LNCAP (cell line): ENCODE data around the gene TSR3.

ENCODE experiments used
- CTCF ChIP-seq: fragments of 450-650 bp; IDR thresholded peaks from 2 replicates; pipeline ENCODE4 v1.5.1; 2017; ENCODE audit warnings: mild to moderate bottlenecking

The TSR3 gene

DNA sequence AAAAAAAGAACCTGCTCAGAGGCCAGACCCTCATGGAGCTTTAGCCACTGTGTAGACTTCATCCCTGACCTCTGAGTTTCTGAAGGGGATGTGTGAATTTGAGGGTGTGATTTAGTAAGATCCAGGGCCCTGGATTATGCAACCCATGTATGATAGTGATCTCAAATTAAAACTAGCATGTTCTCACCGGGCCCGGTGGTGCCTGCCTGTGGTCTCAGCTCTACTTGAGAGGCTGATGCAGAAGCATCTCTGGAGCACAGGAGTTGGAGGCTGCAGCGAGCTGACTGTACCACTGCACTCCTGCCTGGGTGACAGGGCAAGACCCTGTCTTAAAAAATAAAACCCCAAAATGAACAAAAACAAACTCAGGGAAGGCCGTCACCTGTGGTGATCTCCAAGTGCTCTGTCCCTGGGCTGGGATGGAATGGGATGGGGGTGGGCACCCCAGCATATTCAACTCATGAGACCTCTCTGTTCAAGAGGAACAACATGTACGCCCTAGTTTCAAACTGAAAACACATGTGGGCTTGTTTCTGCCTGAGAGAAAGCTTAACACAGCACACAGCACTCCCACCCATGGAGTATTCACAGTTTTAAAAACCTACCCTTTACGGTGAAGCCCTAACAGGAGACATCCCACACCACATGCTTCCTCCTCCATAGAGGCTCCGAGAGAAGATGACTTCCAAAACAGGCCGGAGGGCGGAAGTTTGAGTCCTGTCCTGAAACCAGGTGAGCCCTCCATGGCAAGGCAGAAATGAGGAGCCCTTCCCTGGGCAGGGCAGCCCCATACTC is 30.1 kb upstream of the TSR3 start:
- no peak for TF ChIP-seq CTCF

GRCh38 chr16:1380195-1380594 is 28.5 kb upstream of the TSR3 start:
- TF ChIP-seq CTCF = no peak

GRCh38 chr16:1379304-1380076 is 27.8 kb upstream of the TSR3 start:
- peak; percentile 25; the same call in 1 of the 2 replicates for TF ChIP-seq CTCF

DNA sequence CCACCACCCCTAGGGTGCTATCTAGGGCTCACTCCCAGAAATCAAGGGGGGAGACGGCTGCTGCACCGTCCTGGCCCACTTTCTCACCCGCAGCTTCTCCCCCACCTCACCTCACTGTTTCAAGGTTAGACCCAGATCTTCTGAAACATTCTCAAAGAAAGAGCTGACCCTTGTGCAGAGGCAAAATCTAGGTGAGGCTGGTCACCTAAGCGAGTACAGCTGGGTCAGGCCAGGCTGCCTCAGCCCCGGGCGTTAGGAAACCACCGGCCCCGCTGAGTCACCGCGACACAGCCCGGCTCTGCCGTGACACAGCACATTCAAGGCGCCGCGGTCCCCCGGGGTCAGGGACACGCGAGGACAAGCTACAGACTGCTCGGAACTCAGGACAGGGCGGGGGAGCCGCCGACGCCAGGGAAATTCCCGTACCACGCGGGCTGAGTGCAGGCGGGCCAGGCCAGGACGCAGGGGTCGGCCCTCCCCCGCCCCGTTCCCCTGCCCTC is 27.2 kb upstream of the TSR3 start:
- TF ChIP-seq CTCF = no peak

DNA sequence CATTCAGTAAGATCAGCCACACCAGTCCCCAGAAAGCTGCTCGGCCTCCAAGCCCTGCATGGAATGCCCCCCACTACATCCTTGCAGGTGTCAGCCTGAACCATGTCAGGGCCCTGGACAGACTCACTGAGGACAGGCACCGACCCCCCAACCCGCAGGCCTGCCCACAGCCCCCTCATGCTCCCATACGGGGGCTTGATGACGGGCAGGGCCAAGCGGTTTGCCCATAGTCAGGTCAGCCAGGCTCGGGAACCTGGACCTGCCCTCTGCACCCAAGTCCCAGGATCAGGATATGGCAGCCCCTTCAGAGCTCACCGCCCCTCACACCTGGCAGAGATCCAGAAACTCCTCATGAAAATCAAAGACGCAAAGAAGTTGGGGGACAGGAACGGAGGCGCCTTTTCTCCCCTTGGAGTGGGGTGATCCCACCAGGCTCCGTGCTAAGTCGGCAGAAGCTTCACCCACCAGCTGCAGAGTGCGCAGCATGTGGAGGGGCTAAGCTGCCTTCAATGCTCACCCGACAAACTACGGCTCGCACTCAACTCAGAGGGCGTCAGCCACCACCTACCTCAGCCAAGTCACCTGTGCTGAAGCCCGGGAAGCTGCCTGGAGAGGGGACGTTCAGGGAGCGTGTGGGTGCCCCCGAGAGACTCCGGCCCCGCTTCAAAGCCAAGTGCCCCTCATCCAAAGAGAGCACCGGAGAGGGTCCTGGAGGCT is 26.6 kb upstream of the TSR3 start:
- TF ChIP-seq CTCF = no peak

- TF ChIP-seq CTCF = no peak
These were observed 25.8 kb upstream of the TSR3 start for GRCh38 chr16:1377406-1378010.
